ENCODE measurements around the gene NMRAL1. TPM values are rescaled to one million over a fixed set of nuclear protein-coding genes. Genes with fewer than 3 reads are reported as not detected.

NMRAL1 gene
- total RNA-seq, 1 donor from 2014 or later = 28.5 TPM

DNA sequence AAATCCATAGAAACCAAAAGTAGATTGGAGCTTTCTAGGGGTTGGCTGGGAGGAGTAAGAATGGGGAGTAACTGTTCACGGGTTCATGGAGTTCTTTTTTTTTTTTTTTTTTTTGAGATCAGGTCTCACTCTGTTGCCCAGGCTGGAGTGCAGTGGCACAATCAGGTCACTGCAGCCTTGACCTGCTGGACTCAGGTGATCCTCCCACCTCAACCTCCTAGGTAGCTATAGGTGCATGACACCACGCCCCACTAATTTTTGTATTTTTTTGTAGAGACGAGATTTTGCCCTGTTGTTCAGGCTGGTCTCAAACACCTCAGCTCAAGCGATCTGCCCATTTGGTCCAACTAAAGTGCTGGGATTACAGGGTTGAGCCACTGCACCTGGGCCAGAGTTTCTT lies 1.5 kb downstream of the NMRAL1 start:
- Histone ChIP-seq H3K36me3 (ENCODE audit: insufficient read depth, low read length) (no peaks in the 10 kb centered on the region), H3K4me2 (ENCODE audit: low read length) (no peak overlapping the region), H3K4me3 (ENCODE audit: insufficient read depth, low read depth, low read length) (no peak overlapping the region), H3K9ac (ENCODE audit: low read length) (no peak overlapping the region), H3K27me3 (ENCODE audit: insufficient read depth, low read length) (no peaks in the 10 kb centered on the region), H3K4me1 (ENCODE audit: insufficient read depth, low read length) (peaks cover 18% of the 10 kb centered on the region), H2AFZ (ENCODE audit: low read depth, low read length) (no peak overlapping the region), H3K27ac (ENCODE audit: low read depth, low read length) (no peak overlapping the region), H4K20me1 (ENCODE audit: insufficient read depth, low read length) (peaks cover 11% of the 10 kb centered on the region), H3K79me2 (ENCODE audit: insufficient read depth, low read length) (peaks cover 32% of the 10 kb centered on the region), H3K9me3 (ENCODE audit: insufficient read depth, low read depth, low read length) (no peaks in the 10 kb centered on the region)
- FAIRE-seq (no peak), DNase-seq (ENCODE audit: low read depth) (no peak)
- H3K4me3 Mint-ChIP-seq (ENCODE audit: unreplicated experiment) = peak overlapping the region; percentile 40
- H3K27me3 Mint-ChIP-seq (ENCODE audit: low read depth, unreplicated experiment) = no peaks in the 10 kb centered on the region
- peaks cover 10% of the 10 kb centered on the region for H3K4me1 Mint-ChIP-seq (ENCODE audit: low read depth, unreplicated experiment)
- no peak for TF ChIP-seq CTCF (IDR thresholded peaks at IDR 0.05; ENCODE audit: insufficient read depth, low read depth, low read length)
- TF ChIP-seq EZH2 (IDR thresholded peaks at IDR 0.05; ENCODE audit: insufficient read depth, low read length) = no peak
- peaks cover 6% of the 10 kb centered on the region for H3K36me3 Mint-ChIP-seq (ENCODE audit: low read depth, unreplicated experiment)
- peaks cover 3% of the 10 kb centered on the region for H3K9me3 Mint-ChIP-seq (ENCODE audit: unreplicated experiment)
- H3K27ac Mint-ChIP-seq (ENCODE audit: unreplicated experiment) = no peak overlapping the region

GRCh38 chr16:4471869-4472268 lies 2.6 kb downstream of the NMRAL1 start:
- peaks cover 5% of the 10 kb centered on the region for H3K4me1 Mint-ChIP-seq (ENCODE audit: low read depth, unreplicated experiment)
- peaks cover 3% of the 10 kb centered on the region for H3K9me3 Mint-ChIP-seq (ENCODE audit: unreplicated experiment)

More at GRCh38 chr16:4471869-4472268, 2.6 kb downstream of the NMRAL1 start:
- Histone ChIP-seq H3K4me2 (ENCODE audit: low read length) (no peak overlapping the region), H3K79me2 (ENCODE audit: insufficient read depth, low read length) (peaks cover 22% of the 10 kb centered on the region), H3K27ac (ENCODE audit: low read depth, low read length) (no peak overlapping the region), H3K9me3 (ENCODE audit: insufficient read depth, low read depth, low read length) (no peaks in the 10 kb centered on the region), H3K36me3 (ENCODE audit: insufficient read depth, low read length) (no peaks in the 10 kb centered on the region), H4K20me1 (ENCODE audit: insufficient read depth, low read length) (peaks cover under 1% of the 10 kb centered on the region), H3K4me3 (ENCODE audit: insufficient read depth, low read depth, low read length) (no peak overlapping the region), H3K27me3 (ENCODE audit: insufficient read depth, low read length) (no peaks in the 10 kb centered on the region), H3K9ac (ENCODE audit: low read length) (no peak overlapping the region), H2AFZ (ENCODE audit: low read depth, low read length) (no peak overlapping the region), H3K4me1 (ENCODE audit: insufficient read depth, low read length) (peaks cover 9% of the 10 kb centered on the region)
- no peak for DNase-seq (ENCODE audit: low read depth)
- Mint-ChIP-seq H3K36me3 (ENCODE audit: low read depth, unreplicated experiment) (peaks cover 6% of the 10 kb centered on the region), H3K4me3 (ENCODE audit: unreplicated experiment) (no peak overlapping the region), H3K27me3 (ENCODE audit: low read depth, unreplicated experiment) (no peaks in the 10 kb centered on the region), H3K27ac (ENCODE audit: unreplicated experiment) (no peak overlapping the region)
- TF ChIP-seq EZH2 (IDR thresholded peaks at IDR 0.05; ENCODE audit: insufficient read depth, low read length) (no peak), CTCF (IDR thresholded peaks at IDR 0.05; ENCODE audit: insufficient read depth, low read depth, low read length) (no peak)
- FAIRE-seq = no peak

Data from astrocyte (in vitro differentiated cells and primary cell).